ENCODE measurements around the gene QRFP. TPM values are rescaled to one million over a fixed set of nuclear protein-coding genes. Genes with fewer than 3 reads are reported as not detected.

QRFP gene
- total and polyA plus RNA-seq, 2 of the 8 experiments (the other 6 are each of a cell fraction or from before 2014, with no cell fraction given): not detected

- no peak overlapping the region for H2AK5ac ChIP-seq (ENCODE audit: low read depth, low read length)
- no peak overlapping the region for H3K18ac ChIP-seq (ENCODE audit: extremely low read depth, low read length)
- H2BK5ac ChIP-seq (ENCODE audit: low read depth, low read length): no peak overlapping the region
- H2BK15ac ChIP-seq (ENCODE audit: low read length): no peak overlapping the region
- no peak overlapping the region for H3K23ac ChIP-seq (ENCODE audit: insufficient read length)
- H3K79me1 ChIP-seq (ENCODE audit: low read depth, low read length): peaks cover 8% of the 10 kb centered on the region
- no peak for TF ChIP-seq BACH1 (IDR thresholded peaks at IDR 0.05; ENCODE audit: low read length)
- no peak for TF ChIP-seq CREB1 (IDR thresholded peaks at IDR 0.05)
- peaks cover 17 to 35% (median 24%) of the 10 kb centered on the region in 4 experiments for H3K36me3 ChIP-seq (ENCODE audit: control insufficient read depth in 2 of 4, insufficient read depth in 4 of 4, low read length in 3 of 4)
- peaks cover 7 to 69% of the 10 kb centered on the region in 2 experiments for H3K79me2 ChIP-seq (ENCODE audit: control insufficient read depth in 1 of 2, insufficient read depth in 2 of 2, low read length in 2 of 2)
- no peak overlapping the region for H2BK20ac ChIP-seq (ENCODE audit: low read length)
- POLR2A ChIA-PET (ENCODE audit: partially characterized antibody): interaction anchor here (1.2 kb wide), 1 partner anchor 14 kb away, joined by 4 read pairs; no protein-coding TSS in a partner anchor
- no peak overlapping the region for H4K91ac ChIP-seq (replicated peaks; ENCODE audit: insufficient read length, low read length)
- H4K5ac ChIP-seq (ENCODE audit: insufficient read length, low read depth, low read length): no peak overlapping the region
- H3K27me3 ChIP-seq (replicated peaks in 1 of 4; ENCODE audit: control insufficient read depth in 3 of 4, extremely low read depth in 1 of 4, insufficient read depth in 3 of 4, low read length in 3 of 4): no peaks in the 10 kb centered on the region
- no peak overlapping the region for H2AFZ ChIP-seq (ENCODE audit: low read length)
- no peak overlapping the region for H3K4me3 ChIP-seq (ENCODE audit: extremely low read depth in 1 of 4, insufficient read depth in 2 of 4, low read depth in 3 of 4, low read length in 4 of 4)
- FAIRE-seq (no peak), DNase-seq (ENCODE audit: low read depth in 1 of 2, low spot score in 2 of 2) (no peak)
- H2BK12ac ChIP-seq (ENCODE audit: low read depth, low read length): no peak overlapping the region
- no peaks in the 10 kb centered on the region for H3K4me1 ChIP-seq (replicated peaks in 1 of 4; ENCODE audit: control insufficient read depth in 3 of 4, insufficient read depth in 4 of 4, low read length in 3 of 4)
- peaks cover 10 to 14% of the 10 kb centered on the region in 2 experiments for H4K20me1 ChIP-seq (replicated peaks in 1 of 2; ENCODE audit: control insufficient read depth in 1 of 2, insufficient read depth in 2 of 2, low read length in 2 of 2)
- CTCF ChIA-PET (ENCODE audit: partially characterized antibody): interaction anchor here (0.9 to 3.8 kb wide), 10 partner anchors 10 to 189 kb away, joined by 3 to 19 read pairs (median 7); no protein-coding TSS in a partner anchor
- H4K8ac ChIP-seq (ENCODE audit: extremely low read depth, insufficient read depth, low read length): no peak overlapping the region
- 91% methylated on average over 8 of the region's 8 CpGs; no CpG with 5 or more reads in 1 of the 2 experiments for WGBS, 2 experiments (ENCODE audit: extremely low coverage in 1 of 2, insufficient coverage in 1 of 2, insufficient read length in 1 of 2, insufficient replicate concordance in 2 of 2, low coverage in 1 of 2, low lambda C conversion rate in 2 of 2, missing lambda C conversion rate in 1 of 2)
- H2BK120ac ChIP-seq (replicated peaks; ENCODE audit: low read depth, low read length): no peak overlapping the region
- H3K9ac ChIP-seq (replicated peaks in 1 of 4; ENCODE audit: extremely low read depth in 1 of 4, low read depth in 3 of 4, low read length in 3 of 4): no peak overlapping the region
- no peak overlapping the region for H3K4me2 ChIP-seq (ENCODE audit: insufficient read depth in 1 of 2, low read depth in 2 of 2, low read length in 2 of 2)
- no peak overlapping the region for H3K56ac ChIP-seq (replicated peaks; ENCODE audit: insufficient read length, low read depth, low read length)
- no peak overlapping the region for H3K4ac ChIP-seq (replicated peaks; ENCODE audit: insufficient read length, low read depth, low read length)
- H3K14ac ChIP-seq (ENCODE audit: insufficient read length): no peak overlapping the region
- H3K27ac ChIP-seq (ENCODE audit: low read depth, low read length): no peak overlapping the region
- H3K9me3 ChIP-seq (ENCODE audit: insufficient read depth in 2 of 2, low read depth in 1 of 2, low read length in 1 of 2): no peaks in the 10 kb centered on the region
- H3K23me2 ChIP-seq (ENCODE audit: low read depth, low read length): no peaks in the 10 kb centered on the region
Measured at GRCh38 chr9:130854092-130854491, 42.5 kb downstream of the QRFP start.

All from H1 (cell line).